GM12892 (cell line): ENCODE results near the gene CCDC17.
"Not testable (repeated sequence)": the region's sequence is repeated elsewhere in the genome, so short reads cannot be mapped to it uniquely, and the experiment has no call there.

ENCODE experiments used
- DNase-seq: peaks from one replicate; pipeline ENCODE4 v3.0.0; 2011; ENCODE audit not compliant: insufficient read length
- FAIRE-seq: peaks from 2 replicates; lab custom pipeline; 2011; peaks lifted over from hg19 to GRCh38; lab: Jason Lieb, UNC
- POLR2A ChIP-seq: IDR thresholded peaks from 2 replicates; pipeline ENCODE4 v1.6.1; 2011; ENCODE audit warnings: low read depth, low read length, control low read depth
- POLR2AphosphoS5 ChIP-seq: IDR thresholded peaks from 2 replicates; pipeline ENCODE4 v1.6.1; 2011; ENCODE audit warnings: low read depth, low read length, control low read depth
- TAF1 ChIP-seq: IDR thresholded peaks from 2 replicates; pipeline ENCODE4 v1.6.1; 2011; ENCODE audit warnings: low read depth, mild to moderate bottlenecking, control low read depth, low read length, borderline replicate concordance

The CCDC17 gene

GRCh38 chr1:45620588-45621500 is 3.0 kb downstream of the CCDC17 start:
- DNase-seq (peak; percentile 23), FAIRE-seq (no peak)
- TF ChIP-seq POLR2AphosphoS5 (peak; percentile 19; the same call in 1 of the 2 replicates), TAF1 (no peak)

- DNase-seq (no peak), FAIRE-seq (no peak)
- peak; percentile 79 for TF ChIP-seq POLR2AphosphoS5
- TF ChIP-seq POLR2A: peak; percentile 53; the same call in 1 of the 2 replicates
- TF ChIP-seq TAF1: no peak
Observed at GRCh38 chr1:45619149-45619921, 4.5 kb downstream of the CCDC17 start.

DNA sequence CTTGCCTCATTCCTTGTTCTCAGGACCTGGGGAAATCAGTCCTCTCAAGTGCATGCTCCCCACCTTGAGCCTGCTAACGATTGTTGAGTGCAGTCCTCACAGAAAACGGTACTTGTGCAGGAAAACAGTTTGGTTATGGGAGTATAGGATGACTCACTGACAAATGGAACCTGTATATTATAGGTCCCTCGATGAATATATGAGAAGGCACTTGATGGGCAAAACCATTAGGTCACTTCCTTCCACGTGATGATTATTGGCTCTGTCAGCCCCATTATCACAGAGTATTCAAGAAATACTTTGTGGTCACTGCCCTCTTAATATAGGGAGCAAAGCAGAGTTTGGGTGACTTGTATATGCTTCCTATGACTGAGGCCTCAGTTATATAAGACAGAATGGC is 6.2 kb downstream of the CCDC17 start:
- DNase-seq (no peak), FAIRE-seq (no peak)
- no peak for TF ChIP-seq POLR2A
- TF ChIP-seq POLR2AphosphoS5: no peak; the same call in 1 of the 2 replicates
- TF ChIP-seq TAF1: no peak

- DNase-seq (no peak), FAIRE-seq (no peak)
- TF ChIP-seq TAF1: no peak
- TF ChIP-seq POLR2AphosphoS5: no peak
- TF ChIP-seq POLR2A: no peak
Observed at GRCh38 chr1:45615885-45616284, 8.0 kb downstream of the CCDC17 start.

DNA sequence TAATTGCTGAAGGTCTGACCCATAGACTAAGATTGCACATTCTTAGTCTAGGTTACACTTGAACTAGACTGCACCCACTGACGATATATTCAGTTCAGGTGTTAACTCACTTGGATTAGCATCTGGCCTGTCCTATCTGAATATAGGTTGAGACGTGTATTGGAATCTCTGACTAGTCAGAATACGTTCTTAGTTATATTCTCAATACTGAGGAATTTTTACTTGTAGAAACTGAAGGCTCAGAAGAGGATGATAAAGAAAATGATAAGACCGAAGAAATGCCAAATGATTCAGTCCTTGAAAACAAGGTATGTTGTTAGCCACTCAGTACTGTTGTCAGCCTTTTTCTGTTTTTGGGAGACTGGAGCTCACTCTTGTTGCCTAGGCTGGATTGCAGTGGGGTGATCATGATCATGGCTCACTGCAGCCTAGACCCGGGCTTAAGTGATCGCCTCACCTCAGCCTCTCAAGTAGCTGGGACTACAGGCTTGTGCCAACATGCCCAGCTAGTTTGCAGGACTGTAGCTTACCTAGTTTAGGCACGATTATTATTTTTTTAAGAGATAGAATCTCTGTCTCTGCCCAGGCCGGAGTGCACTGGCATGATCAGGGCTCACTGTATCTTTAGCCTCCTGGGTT is 10.8 kb downstream of the CCDC17 start:
- TF ChIP-seq POLR2AphosphoS5 (no peak; the same call in 1 of the 2 replicates), POLR2A (no peak), TAF1 (no peak)
- FAIRE-seq (no peak), DNase-seq (no peak)

GRCh38 chr1:45610589-45611226 is 13.1 kb downstream of the CCDC17 start:
- TF ChIP-seq TAF1: no peak
- peak; percentile 78 for TF ChIP-seq POLR2AphosphoS5
- peak; percentile 52; the same call in 1 of the 2 replicates for TF ChIP-seq POLR2A
- DNase-seq (no peak), FAIRE-seq (no peak)

- FAIRE-seq: no peak
- TF ChIP-seq POLR2A: no peak
- TF ChIP-seq TAF1: no peak
- no peak for TF ChIP-seq POLR2AphosphoS5
- DNase-seq: no peak
Observed at GRCh38 chr1:45608175-45609156, 15.4 kb downstream of the CCDC17 start.

GRCh38 chr1:45607404-45608074 is 16.3 kb downstream of the CCDC17 start:
- TF ChIP-seq POLR2AphosphoS5: no peak; the same call in 1 of the 2 replicates
- no peak for TF ChIP-seq POLR2A
- no peak for TF ChIP-seq TAF1
- no peak for FAIRE-seq
- DNase-seq: no peak

DNA sequence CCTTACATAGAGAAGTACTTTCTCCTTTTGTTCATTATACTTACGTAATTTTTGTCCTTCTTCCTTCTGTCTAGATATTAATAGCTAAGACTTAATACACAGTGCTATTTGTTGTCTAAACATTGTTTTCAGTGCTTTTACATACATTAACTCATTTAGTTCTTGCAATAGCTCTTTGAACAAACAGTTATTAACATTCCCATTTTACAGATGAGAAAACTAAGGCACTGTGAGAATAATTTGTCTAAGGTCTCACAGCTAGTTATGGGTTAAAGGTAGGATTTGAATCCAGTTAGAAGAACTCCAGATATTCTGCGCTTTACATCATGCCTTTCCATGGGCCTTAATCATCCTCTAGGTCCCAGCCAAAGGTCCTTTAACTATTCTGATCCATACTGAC is 19.6 kb downstream of the CCDC17 start:
- FAIRE-seq: peak; percentile 9
- TF ChIP-seq POLR2AphosphoS5: no peak
- TF ChIP-seq TAF1: no peak
- TF ChIP-seq POLR2A: no peak
- DNase-seq: no peak

DNA sequence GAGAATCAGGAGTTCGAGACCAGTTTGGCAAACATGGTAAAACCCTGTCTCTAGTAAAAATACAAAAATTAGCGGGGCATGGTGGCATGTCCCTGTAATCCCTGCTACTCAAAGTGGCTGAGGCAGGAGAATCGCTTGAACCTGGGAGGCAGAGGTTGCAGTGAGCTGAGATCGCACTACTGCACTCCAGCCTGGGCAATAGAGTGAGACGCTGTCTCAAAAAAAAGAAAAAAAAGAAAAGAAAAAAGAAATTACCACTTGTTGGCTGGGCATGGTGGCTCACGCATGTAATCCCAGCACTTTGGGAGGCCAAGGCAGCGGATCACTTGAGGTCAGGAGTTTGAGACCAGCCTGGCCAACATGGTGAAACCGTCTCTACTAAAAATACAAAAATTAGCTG is 27.1 kb downstream of the CCDC17 start:
- FAIRE-seq, DNase-seq: not testable (repeated sequence)
